NCI-H345 treated with DMSO at 0.1 percent for 48 hours (cell line): Measurements from ENCODE around the gene LRRC61.
"Not testable (repeated sequence)": the region's sequence is repeated elsewhere in the genome, so short reads cannot be mapped to it uniquely, and the experiment has no call there.

Experiments used
- DNase-seq: peaks from one replicate; lab custom pipeline; 2025; ENCODE audit not compliant: unreplicated experiment; lab: John Stamatoyannopoulos, UW

LRRC61 gene

GRCh38 chr7:150381096-150381495 lies 57.9 kb downstream of the LRRC61 start:
- no peak for DNase-seq

- DNase-seq: no peak
Observed at GRCh38 chr7:150381785-150382122, 58.6 kb downstream of the LRRC61 start.

GRCh38 chr7:150382123-150382843 lies 59.1 kb downstream of the LRRC61 start:
- no peak for DNase-seq

- DNase-seq: no peak
Observed at GRCh38 chr7:150382844-150383225, 59.7 kb downstream of the LRRC61 start.

- peak; percentile 72 for DNase-seq
Observed at GRCh38 chr7:150383710-150384397, 60.7 kb downstream of the LRRC61 start.

GRCh38 chr7:150384406-150385301 lies 61.5 kb downstream of the LRRC61 start:
- no peak for DNase-seq

- no peak for DNase-seq
Observed at GRCh38 chr7:150385302-150385723, 62.2 kb downstream of the LRRC61 start.

- not testable (repeated sequence) for DNase-seq
Observed at GRCh38 chr7:150385884-150386283, 62.7 kb downstream of the LRRC61 start.
